Measurements from ENCODE around the gene DCDC2B. TPM values are rescaled to one million over a fixed set of nuclear protein-coding genes. Genes with fewer than 3 reads are reported as not detected.

The DCDC2B gene
- total RNA-seq, 1 experiment from 2014 or later = not detected

GRCh38 chr1:32172621-32173245 is 36.2 kb upstream of the DCDC2B start:
- no peaks in the 10 kb centered on the region for H3K9me3 Mint-ChIP-seq (ENCODE audit: low read depth, unreplicated experiment)
- no peak overlapping the region for H3K4me3 Mint-ChIP-seq (ENCODE audit: low read depth, unreplicated experiment)
- BruUV-seq (replicated peaks) = no TSS peak

GRCh38 chr1:32178380-32179192 is 30.3 kb upstream of the DCDC2B start:
- no peaks in the 10 kb centered on the region for H3K9me3 Mint-ChIP-seq (ENCODE audit: low read depth, unreplicated experiment)
- no peaks in the 10 kb centered on the region for H3K27me3 Mint-ChIP-seq (ENCODE audit: unreplicated experiment)
- intact Hi-C loops (cut with micrococcal nuclease; ENCODE audit: unreplicated experiment) = no loop called here
- DNase-seq = no peak
- peak overlapping the region; percentile 96 for H3K27ac Mint-ChIP-seq (ENCODE audit: unreplicated experiment)
- CTCF ChIA-PET = interaction anchor here (0.6 kb wide), 1 partner anchor 165 kb away, joined by 3 read pairs; the partner anchor contains the start of gene KHDRBS1
- H3K4me1 Mint-ChIP-seq (ENCODE audit: low read depth, unreplicated experiment) = peaks cover 19% of the 10 kb centered on the region
- no TSS peak for BruUV-seq (replicated peaks)
- no peak for TF ChIP-seq CTCF (IDR thresholded peaks at IDR 0.05; ENCODE audit: unreplicated experiment)
- H3K4me3 Mint-ChIP-seq (ENCODE audit: low read depth, unreplicated experiment) = peak overlapping the region; percentile 95
- peaks cover 50% of the 10 kb centered on the region for H3K36me3 Mint-ChIP-seq (ENCODE audit: insufficient read depth, unreplicated experiment)

More at GRCh38 chr1:32172621-32173245, 36.2 kb upstream of the DCDC2B start:
- CTCF ChIA-PET = interaction anchor here (0.6 kb wide), 2 partner anchors 14 to 272 kb away, joined by 4 read pairs; no protein-coding TSS in a partner anchor
- no peak for DNase-seq
- Mint-ChIP-seq H3K36me3 (ENCODE audit: insufficient read depth, unreplicated experiment) (peaks cover 49% of the 10 kb centered on the region), H3K4me1 (ENCODE audit: low read depth, unreplicated experiment) (peaks cover 7% of the 10 kb centered on the region), H3K27ac (ENCODE audit: unreplicated experiment) (no peak overlapping the region), H3K27me3 (ENCODE audit: unreplicated experiment) (no peaks in the 10 kb centered on the region)
- no peak for TF ChIP-seq CTCF (IDR thresholded peaks at IDR 0.05; ENCODE audit: unreplicated experiment)
- intact Hi-C loops (cut with micrococcal nuclease; ENCODE audit: unreplicated experiment) = no loop called here

GRCh38 chr1:32179193-32179442 is 29.8 kb upstream of the DCDC2B start:
- Mint-ChIP-seq H3K27ac (ENCODE audit: unreplicated experiment) (peak overlapping the region; percentile 96), H3K4me1 (ENCODE audit: low read depth, unreplicated experiment) (peaks cover 19% of the 10 kb centered on the region), H3K4me3 (ENCODE audit: low read depth, unreplicated experiment) (peak overlapping the region; percentile 95), H3K36me3 (ENCODE audit: insufficient read depth, unreplicated experiment) (peaks cover 56% of the 10 kb centered on the region), H3K27me3 (ENCODE audit: unreplicated experiment) (no peaks in the 10 kb centered on the region), H3K9me3 (ENCODE audit: low read depth, unreplicated experiment) (no peaks in the 10 kb centered on the region)
- DNase-seq = no peak
- CTCF ChIA-PET = interaction anchor here (0.6 kb wide), 1 partner anchor 166 kb away, joined by 3 read pairs; the partner anchor contains the start of gene KHDRBS1
- intact Hi-C loops (cut with micrococcal nuclease; ENCODE audit: unreplicated experiment) = no loop called here
- no peak for TF ChIP-seq CTCF (IDR thresholded peaks at IDR 0.05; ENCODE audit: unreplicated experiment)
- no TSS peak for BruUV-seq (replicated peaks)

- intact Hi-C loops (cut with micrococcal nuclease; ENCODE audit: unreplicated experiment) = no loop called here
- no TSS peak for BruUV-seq (replicated peaks)
- Mint-ChIP-seq H3K4me3 (ENCODE audit: low read depth, unreplicated experiment) (peak within 1 kb of the TSS; percentile 95), H3K36me3 (ENCODE audit: insufficient read depth, unreplicated experiment) (peaks cover 60% of the 10 kb centered on the region), H3K27ac (ENCODE audit: unreplicated experiment) (peak within 1 kb of the TSS; percentile 96), H3K9me3 (ENCODE audit: low read depth, unreplicated experiment) (no peaks in the 10 kb centered on the region), H3K27me3 (ENCODE audit: unreplicated experiment) (no peaks in the 10 kb centered on the region), H3K4me1 (ENCODE audit: low read depth, unreplicated experiment) (peaks cover 23% of the 10 kb centered on the region)
- no peak for TF ChIP-seq CTCF (IDR thresholded peaks at IDR 0.05; ENCODE audit: unreplicated experiment)
- CTCF ChIA-PET = interaction anchor here (0.6 kb wide), 4 partner anchors 16 to 166 kb away, joined by 3 to 12 read pairs (median 4); partner anchors contain the start of gene KHDRBS1
- DNase-seq = peak; percentile 93
Observed at GRCh38 chr1:32179443-32180185, 29.3 kb upstream of the DCDC2B start, which contains the start of gene TXLNA. Gene TXLNA (plus strand): TSS chr1:32179675. CDS start chr1:32180346, 671 bp downstream.

Measured in Calu3 (cell line).